Measurements from ENCODE around the gene CENATAC.
"Not testable (repeated sequence)": the region's sequence is repeated elsewhere in the genome, so short reads cannot be mapped to it uniquely, and the experiment has no call there.

Gene CENATAC

DNA sequence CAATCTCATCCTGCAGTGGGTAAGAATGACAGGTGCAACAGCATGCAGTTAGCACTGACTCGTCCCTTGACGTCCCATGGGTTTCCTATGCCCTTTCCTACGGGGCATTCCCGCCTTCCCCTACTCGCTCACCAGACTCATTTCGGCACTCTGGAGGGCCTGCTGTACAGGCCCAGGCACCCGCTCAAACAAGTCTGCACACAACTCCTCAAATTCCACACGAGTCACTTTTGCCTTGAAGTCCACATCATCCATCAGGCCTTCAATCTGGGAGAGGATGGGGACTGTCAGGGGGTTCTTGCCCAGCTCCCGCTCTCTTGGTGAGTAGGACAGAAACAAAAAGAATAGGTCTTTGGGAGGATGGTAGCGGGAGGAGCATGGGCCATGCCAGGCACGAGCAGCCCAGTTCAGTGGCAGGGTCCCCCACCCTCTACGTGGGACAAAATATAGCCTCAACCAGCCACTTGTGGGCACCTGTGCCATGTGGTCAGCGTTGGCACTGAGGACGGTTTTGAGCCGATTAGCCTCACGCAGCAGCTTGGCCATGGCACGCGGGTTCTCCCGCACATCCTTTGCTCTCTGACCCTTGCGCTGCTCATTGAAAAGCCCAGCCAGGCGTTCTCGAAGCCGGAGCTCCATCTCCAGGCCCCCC, 54.4 kb downstream of the CENATAC start:
- no peak for DNase-seq (ENCODE audit: low read depth in 2 of 2)

DNA sequence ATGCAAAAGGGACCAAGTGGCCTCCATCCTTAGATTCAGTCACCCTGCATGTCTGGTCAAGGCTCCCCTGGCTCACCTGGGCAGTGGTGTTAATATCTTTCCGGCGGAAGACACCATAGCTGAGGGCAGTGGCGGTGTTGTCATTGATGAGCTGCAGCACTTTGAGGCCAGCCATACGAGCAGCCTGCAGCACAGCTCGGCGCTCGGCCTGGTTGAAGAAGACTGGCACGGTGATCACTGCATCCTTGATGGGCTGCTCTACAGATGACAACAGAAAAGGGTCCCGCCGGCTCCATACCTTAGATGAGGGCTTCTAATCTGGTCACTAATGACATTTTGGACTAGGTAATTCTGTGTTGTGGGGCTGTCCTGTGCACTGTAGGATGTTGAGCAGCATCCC, 56.5 kb downstream of the CENATAC start:
- DNase-seq (ENCODE audit: low read depth in 2 of 2): no peak

DNA sequence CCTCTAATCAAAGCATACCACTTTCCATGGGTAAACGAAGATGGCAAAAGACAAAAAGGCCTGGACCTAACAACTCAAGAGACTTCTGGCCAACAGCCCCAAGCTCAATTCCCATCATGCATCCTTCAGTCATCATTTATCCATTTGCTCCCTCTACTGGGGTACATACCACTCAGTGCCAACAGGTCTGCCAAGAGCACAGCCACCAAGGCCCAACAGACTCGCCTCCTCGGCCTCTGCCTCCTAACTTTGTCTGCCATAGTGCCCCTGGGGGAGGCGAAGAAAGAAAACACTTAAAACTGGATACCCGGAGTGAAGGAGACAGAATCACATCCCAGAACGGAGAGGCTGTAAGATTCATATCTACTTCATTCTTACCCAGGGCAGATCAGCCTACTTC, 58.0 kb downstream of the CENATAC start:
- no peak for DNase-seq (ENCODE audit: low read depth in 2 of 2)

DNA sequence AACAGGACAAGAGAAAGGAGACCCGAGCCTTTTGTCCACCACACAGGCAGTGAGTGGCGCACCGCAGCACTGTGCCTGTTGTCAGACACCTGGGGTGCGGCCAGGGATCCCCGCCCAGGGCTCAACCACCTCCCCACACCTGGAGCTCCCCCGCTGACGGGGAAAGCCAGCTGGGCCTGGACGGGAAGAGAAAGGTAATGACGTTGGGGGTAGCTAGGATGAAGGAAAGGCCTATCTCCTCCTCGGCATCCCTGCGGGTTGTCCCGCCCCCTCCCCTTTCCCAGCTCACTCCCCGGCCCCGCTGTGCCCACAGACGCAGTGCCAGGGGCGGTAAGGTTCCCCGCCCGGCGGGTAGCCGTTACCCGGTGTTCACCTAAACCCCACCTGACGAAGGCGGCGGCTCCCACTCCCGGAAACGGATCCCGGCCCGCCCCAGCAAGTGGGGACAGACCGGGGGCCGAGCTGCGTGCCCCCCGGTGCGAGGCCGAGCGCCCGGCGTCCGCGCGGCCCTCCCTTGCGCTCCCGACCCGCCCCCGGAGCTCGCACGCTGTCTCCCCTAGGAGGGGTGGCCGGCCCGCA, 58.6 kb downstream of the CENATAC start:
- DNase-seq (ENCODE audit: low read depth in 2 of 2): no peak

DNA sequence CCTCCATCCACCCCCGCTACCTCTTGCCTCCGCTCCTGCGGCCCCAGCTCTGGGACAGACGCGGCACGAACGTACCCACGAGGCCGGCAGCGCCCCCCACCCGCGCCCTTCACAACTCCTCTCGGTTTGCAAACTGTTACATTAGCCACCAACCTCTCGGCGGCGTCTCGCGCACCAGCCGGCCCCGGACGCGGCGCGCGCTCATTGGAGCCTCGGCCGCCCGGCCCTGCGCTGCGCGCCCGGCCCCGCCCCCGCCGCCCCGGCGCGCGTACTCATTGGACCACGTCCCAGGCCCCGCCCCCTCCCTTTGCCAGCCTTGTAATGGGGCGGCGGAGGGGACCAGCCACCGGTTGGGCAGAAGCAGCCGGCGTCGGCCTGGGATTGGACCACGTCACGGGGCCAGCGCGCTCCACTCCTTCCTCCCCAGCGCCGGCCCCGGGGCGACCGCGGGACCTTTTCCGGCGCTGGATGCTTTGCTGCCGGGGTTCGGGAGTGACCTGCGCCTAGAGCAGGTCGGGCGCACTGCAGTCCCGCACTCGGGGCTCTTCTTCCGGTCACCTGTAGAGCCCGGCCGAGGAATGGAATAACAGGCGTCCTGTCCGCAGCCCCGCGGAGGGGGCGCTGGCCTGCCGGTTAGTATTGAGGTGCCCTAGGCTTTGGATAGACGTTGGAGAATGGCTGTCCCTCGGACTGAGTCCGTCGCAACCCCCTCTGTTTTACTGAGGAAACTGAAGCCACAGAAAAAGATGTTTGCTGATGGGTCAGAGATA, 59.2 kb downstream of the CENATAC start, which contains the start of gene HYOU1:
HYOU1 (minus strand) TSS at position 206 of the 770 bp plus-strand sequence. CDS start 1,045 bp downstream, outside the sequence.
- DNase-seq (ENCODE audit: low read depth in 2 of 2): peak; percentile 95 to 96

DNA sequence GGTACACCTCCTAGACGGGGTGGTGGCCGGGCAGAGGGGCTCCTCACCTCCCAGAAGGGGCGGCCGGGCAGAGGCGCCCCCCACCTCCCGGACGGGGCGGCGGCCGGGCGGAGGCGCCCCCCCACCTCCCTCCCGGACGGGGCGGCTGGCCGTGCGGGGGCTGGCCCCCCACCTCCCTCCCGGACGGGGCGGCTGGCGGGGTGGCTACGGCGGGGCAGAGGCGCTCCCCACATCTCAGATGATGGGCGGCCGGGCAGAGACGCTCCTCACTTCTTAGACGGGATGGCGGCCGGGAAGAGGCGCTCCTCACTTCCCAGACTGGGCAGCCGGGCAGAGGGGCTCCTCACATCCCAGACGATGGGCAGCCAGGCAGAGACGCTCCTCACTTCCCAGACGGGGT, 61.2 kb downstream of the CENATAC start:
- not testable (repeated sequence) for DNase-seq (ENCODE audit: low read depth in 2 of 2)

DNA sequence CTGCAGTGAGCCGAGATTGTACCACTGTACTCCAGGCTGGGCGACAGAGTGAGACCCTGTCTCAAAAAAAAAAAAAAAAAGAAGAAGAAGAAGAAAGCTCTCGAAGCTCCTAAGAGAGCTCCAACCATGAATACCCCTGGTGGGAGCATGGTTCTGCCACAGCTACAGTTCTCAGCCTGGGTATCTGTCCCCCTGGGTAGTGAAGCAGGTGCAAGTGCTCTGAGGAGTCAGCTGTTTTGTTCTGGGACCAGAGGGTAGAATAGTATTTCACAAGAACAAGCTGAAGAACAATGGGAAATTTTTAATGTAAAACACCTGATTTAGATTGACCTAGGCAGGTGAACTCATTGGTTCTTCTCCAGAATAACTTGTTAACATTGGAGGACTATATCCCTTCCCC, 63.3 kb downstream of the CENATAC start:
- DNase-seq (ENCODE audit: low read depth in 2 of 2): no peak

DNA sequence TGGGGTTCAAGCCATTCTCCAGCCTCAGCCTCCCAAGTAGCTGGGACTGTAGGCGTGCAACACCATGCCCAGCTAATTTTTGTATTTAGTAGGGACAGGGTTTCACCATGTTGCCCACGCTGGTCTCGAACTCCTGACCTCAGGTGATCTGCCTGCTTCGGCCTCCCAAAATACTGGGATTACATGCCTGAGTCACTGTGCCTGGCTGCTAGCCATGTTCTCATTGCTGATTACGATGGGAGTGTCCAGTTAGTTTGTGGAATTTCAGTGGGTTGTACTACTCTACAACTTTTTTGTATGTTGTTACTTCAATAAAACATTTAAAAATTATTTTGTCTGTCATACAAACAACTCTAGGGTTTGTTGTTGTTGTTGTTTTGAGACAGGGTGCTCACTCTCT, 64.8 kb downstream of the CENATAC start:
- DNase-seq (ENCODE audit: low read depth in 2 of 2): no peak

DNA sequence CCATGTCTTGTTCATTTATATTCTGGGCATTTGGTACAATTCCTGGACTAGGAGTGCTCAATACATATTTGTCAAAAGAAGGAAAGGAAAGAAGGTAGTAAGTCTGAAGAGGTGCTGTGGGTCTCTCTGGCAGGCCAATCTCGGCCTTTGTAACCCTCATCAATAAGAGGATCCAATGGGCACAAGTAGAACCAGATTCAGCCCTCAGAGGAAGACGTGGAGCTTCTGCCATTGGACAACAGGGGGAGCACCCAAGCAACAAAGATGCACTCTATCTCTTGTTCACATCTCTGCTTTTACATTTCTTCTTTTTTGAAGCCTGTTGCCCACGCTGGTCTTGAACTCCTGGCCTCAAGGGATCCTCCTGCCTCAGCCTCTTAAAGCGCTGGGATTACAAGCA, 67.4 kb downstream of the CENATAC start:
- DNase-seq (ENCODE audit: low read depth in 2 of 2): no peak
